Measurements from ENCODE around the gene PRR22. TPM values are rescaled to one million over a fixed set of nuclear protein-coding genes. Genes with fewer than 3 reads are reported as not detected.
"Not testable (repeated sequence)": the region's sequence is repeated elsewhere in the genome, so short reads cannot be mapped to it uniquely, and the experiment has no call there.

Gene PRR22
- total RNA-seq, 1 donor = under 0.01 TPM

DNA sequence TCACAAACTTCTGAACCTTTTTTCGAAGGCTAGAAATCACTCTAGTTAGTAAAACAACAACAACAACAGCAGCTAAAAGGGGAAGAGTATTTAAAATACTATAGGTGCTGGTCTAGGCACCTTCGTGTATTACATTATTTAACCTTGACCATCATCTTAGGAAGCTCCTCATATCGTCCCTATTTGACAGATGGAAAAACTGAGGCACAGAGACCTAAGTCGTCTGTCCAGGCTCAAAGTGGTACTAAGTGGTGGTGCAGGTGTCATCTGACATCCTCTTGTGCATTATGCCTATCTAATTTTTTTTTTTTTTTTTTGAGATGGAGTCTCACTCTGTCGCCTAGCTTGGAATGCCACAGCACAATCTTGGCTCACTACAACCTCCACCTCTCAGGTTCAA is 35.0 kb downstream of the PRR22 start:
- no peak overlapping the region for H3K4me3 ChIP-seq (ENCODE audit: low read depth, low read length)
- DNase-seq (ENCODE audit: low read depth) = no peak
- TF ChIP-seq, protein P1, sequence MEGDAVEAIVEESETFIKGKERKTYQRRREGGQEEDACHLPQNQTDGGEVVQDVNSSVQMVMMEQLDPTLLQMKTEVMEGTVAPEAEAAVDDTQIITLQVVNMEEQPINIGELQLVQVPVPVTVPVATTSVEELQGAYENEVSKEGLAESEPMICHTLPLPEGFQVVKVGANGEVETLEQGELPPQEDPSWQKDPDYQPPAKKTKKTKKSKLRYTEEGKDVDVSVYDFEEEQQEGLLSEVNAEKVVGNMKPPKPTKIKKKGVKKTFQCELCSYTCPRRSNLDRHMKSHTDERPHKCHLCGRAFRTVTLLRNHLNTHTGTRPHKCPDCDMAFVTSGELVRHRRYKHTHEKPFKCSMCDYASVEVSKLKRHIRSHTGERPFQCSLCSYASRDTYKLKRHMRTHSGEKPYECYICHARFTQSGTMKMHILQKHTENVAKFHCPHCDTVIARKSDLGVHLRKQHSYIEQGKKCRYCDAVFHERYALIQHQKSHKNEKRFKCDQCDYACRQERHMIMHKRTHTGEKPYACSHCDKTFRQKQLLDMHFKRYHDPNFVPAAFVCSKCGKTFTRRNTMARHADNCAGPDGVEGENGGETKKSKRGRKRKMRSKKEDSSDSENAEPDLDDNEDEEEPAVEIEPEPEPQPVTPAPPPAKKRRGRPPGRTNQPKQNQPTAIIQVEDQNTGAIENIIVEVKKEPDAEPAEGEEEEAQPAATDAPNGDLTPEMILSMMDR (IDR thresholded peaks at IDR 0.05; ENCODE audit: insufficient read depth, low read depth, low read length) = no peak

DNA sequence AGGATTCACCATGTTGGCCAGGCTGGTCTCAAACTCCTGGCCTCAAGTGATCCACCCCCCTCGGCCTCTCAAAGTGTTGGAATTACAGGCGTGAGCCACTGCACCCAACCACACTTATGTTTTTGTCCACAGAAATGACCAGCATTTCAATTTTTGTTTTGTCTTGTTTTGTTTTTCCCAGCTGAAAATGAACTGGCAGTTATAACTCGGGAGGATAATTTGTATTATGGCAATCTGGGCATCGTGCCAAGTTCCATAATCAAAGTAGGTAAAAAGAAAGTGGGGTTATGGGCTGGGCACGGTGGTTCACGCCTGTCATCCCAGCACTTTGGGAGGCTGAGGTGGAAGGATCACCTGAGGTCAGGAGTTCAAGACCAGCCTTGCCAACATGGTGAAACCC is 35.6 kb downstream of the PRR22 start:
- not testable (repeated sequence) for H3K4me3 ChIP-seq (ENCODE audit: low read depth, low read length); DNase-seq (ENCODE audit: low read depth)

- H3K4me3 ChIP-seq (ENCODE audit: low read depth, low read length); DNase-seq (ENCODE audit: low read depth): not testable (repeated sequence)
Measured at GRCh38 chr19:5744999-5745398, 39.5 kb downstream of the PRR22 start.

DNA sequence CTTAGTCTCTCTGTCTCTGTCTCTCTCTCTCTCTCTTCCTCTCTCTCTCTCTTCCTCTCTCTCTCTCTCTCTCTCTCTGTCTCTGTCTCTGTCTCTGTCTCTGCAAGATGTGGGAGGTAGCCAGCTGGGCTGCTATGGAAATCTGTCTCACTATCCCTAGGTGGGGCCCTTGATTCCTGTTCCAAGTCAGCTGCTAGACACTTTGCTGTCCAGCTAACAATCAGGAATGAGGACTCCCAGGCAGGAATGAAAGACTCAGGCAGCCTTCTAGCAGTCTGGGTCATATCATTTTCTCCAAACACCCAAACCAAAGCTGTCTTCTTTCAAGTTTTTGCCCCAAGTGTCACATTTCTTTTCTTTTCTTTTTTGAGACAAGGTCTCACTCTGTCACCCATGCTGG is 40.9 kb downstream of the PRR22 start:
- DNase-seq (ENCODE audit: low read depth) = peak; percentile 8
- TF ChIP-seq, protein P1 (IDR thresholded peaks at IDR 0.05; ENCODE audit: insufficient read depth, low read depth, low read length) = no peak
- no peak overlapping the region for H3K4me3 ChIP-seq (ENCODE audit: low read depth, low read length)

- no peak overlapping the region for H3K4me3 ChIP-seq (ENCODE audit: low read depth, low read length)
- DNase-seq (ENCODE audit: low read depth) = no peak
- TF ChIP-seq, protein P1 (IDR thresholded peaks at IDR 0.05; ENCODE audit: insufficient read depth, low read depth, low read length) = no peak
Measured at GRCh38 chr19:5742051-5742450, 42.5 kb downstream of the PRR22 start.

DNA sequence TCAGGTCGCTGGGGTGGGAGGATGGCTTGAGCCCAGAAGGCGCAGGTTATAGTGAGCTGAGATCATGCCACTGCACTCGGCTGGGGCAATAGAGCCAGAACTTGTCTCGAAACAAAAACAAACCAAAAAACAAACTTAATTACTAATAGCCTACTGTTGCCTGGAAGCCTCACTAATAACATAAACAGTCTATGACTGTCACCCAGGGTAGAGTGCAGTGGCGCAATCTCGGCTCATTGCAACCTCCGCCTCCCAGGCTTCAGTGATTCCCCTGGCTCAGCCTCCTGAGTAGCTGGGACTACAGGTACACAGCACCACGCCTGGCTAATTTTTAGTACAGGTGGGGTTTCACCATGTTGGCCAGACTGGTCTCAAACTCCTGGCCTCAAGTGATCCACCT is 46.1 kb downstream of the PRR22 start:
- TF ChIP-seq, protein P1 (IDR thresholded peaks at IDR 0.05; ENCODE audit: insufficient read depth, low read depth, low read length) = no peak
- H3K4me3 ChIP-seq (ENCODE audit: low read depth, low read length) = no peak overlapping the region
- DNase-seq (ENCODE audit: low read depth) = peak; percentile 50

GRCh38 chr19:5733172-5733571 is 51.4 kb downstream of the PRR22 start:
- DNase-seq (ENCODE audit: low read depth); H3K4me3 ChIP-seq (ENCODE audit: low read depth, low read length): not testable (repeated sequence)

Other genes with a start within 250 kb of the PRR22 start
- gene TINCR, start 216.8 kb downstream of the PRR22 start, total RNA-seq = not detected in 2 replicates
- 30.6 and 39.7 TPM in 2 replicates for gene SAFB2, start 162.0 kb downstream of the PRR22 start, total RNA-seq
- 37.4 and 40.6 TPM in 2 replicates for gene SAFB, start 161.7 kb downstream of the PRR22 start, total RNA-seq
- 21.2 and 31.9 TPM in 2 replicates for gene MICOS13, start 104.2 kb downstream of the PRR22 start, total RNA-seq
- gene HSD11B1L, start 103.7 kb downstream of the PRR22 start, total RNA-seq = 6.5 and 9.0 TPM in 2 replicates
- gene RPL36, start 94.5 kb downstream of the PRR22 start, total RNA-seq = 257 and 261 TPM in 2 replicates
- gene LONP1, start 64.6 kb downstream of the PRR22 start, total RNA-seq = 65.2 and 116 TPM in 2 replicates
- gene CATSPERD, start 64.1 kb downstream of the PRR22 start, total RNA-seq = not detected in 2 replicates
- 15.8 and 19.9 TPM in 2 replicates for gene DUS3L, start 6.4 kb upstream of the PRR22 start, total RNA-seq
- 0.32 TPM in 1 of 2 replicates, not detected in the other for gene NRTN, start 20.3 kb upstream of the PRR22 start, total RNA-seq
- gene FUT6, start 55.0 kb upstream of the PRR22 start, total RNA-seq = not detected in 2 replicates
- under 0.01 TPM in 1 of 2 replicates, not detected in the other for gene FUT3, start 66.7 kb upstream of the PRR22 start, total RNA-seq
- not detected in 2 replicates for gene FUT5, start 85.8 kb upstream of the PRR22 start, total RNA-seq
- gene NDUFA11, start 119.0 kb upstream of the PRR22 start, total RNA-seq = 257 and 321 TPM in 2 replicates
- 5.2 and 6.8 TPM in 2 replicates for gene VMAC, start 120.1 kb upstream of the PRR22 start, total RNA-seq
- gene CAPS, start 129.5 kb upstream of the PRR22 start, total RNA-seq = 1.7 and 3.9 TPM in 2 replicates
- 45.8 and 47.4 TPM in 2 replicates for gene RANBP3, start 193.4 kb upstream of the PRR22 start, total RNA-seq